ENCODE measurements around the gene SCFD2.

Gene SCFD2

GRCh38 chr4:53174823-53175222, 191.0 kb downstream of the SCFD2 start:
- TF ChIP-seq CTCF (IDR thresholded peaks at IDR 0.05; ENCODE audit: extremely low read depth, missing control alignments): no peak
- no peak for DNase-seq (ENCODE audit: low spot score)

GRCh38 chr4:53173576-53173975, 192.3 kb downstream of the SCFD2 start:
- no peak for DNase-seq (ENCODE audit: low spot score)
- TF ChIP-seq CTCF (IDR thresholded peaks at IDR 0.05; ENCODE audit: extremely low read depth, missing control alignments): no peak

- no peak for DNase-seq (ENCODE audit: low spot score)
- no peak for TF ChIP-seq CTCF (IDR thresholded peaks at IDR 0.05; ENCODE audit: extremely low read depth, missing control alignments)
Observed at GRCh38 chr4:53171797-53172196, 194.1 kb downstream of the SCFD2 start.

- no peak for TF ChIP-seq CTCF (IDR thresholded peaks at IDR 0.05; ENCODE audit: extremely low read depth, missing control alignments)
- no peak for DNase-seq (ENCODE audit: low spot score)
Observed at GRCh38 chr4:53169695-53170617, 195.9 kb downstream of the SCFD2 start.

GRCh38 chr4:53168228-53168627, 197.6 kb downstream of the SCFD2 start:
- no peak for TF ChIP-seq CTCF (IDR thresholded peaks at IDR 0.05; ENCODE audit: extremely low read depth, missing control alignments)
- DNase-seq (ENCODE audit: low spot score): no peak

GRCh38 chr4:53162969-53163368, 202.9 kb downstream of the SCFD2 start:
- TF ChIP-seq CTCF (IDR thresholded peaks at IDR 0.05; ENCODE audit: extremely low read depth, missing control alignments): no peak
- no peak for DNase-seq (ENCODE audit: low spot score)

- DNase-seq (ENCODE audit: low spot score): no peak
- no peak for TF ChIP-seq CTCF (IDR thresholded peaks at IDR 0.05; ENCODE audit: extremely low read depth, missing control alignments)
Observed at GRCh38 chr4:53161787-53162433, 204.0 kb downstream of the SCFD2 start.
